Mucosa of descending colon (tissue), 3 donors: ENCODE data around the gene CCN6. TPM values are rescaled to one million over a fixed set of nuclear protein-coding genes. Genes with fewer than 3 reads are reported as not detected.
"Not testable (repeated sequence)": the region's sequence is repeated elsewhere in the genome, so short reads cannot be mapped to it uniquely, and the experiment has no call there.

Source experiments
- ATAC-seq: fragments of 200-7000 bp; cut with Tn5 transposase; one replicate; pipeline ENCODE4 v1.9.1; 2020; ENCODE audit warnings: mild to moderate bottlenecking, moderate library complexity
- DNase-seq, 3 donors: peaks; one replicate each; pipeline ENCODE4 v3.0.0-alpha.2; 2020
- H3K36me3 ChIP-seq: fragments of 200-600 bp; one replicate; pipeline ENCODE4 v1.8.0; 2021; ENCODE audit warnings: low read depth, mild to moderate bottlenecking
- H3K4me1 ChIP-seq: fragments of 200-600 bp; one replicate; pipeline ENCODE4 v1.8.0; 2021; ENCODE audit warnings: low read depth, mild to moderate bottlenecking
- H3K4me3 ChIP-seq: fragments of 200-600 bp; one replicate; pipeline ENCODE4 v1.8.0; 2021; ENCODE audit warnings: mild to moderate bottlenecking
- H3K9me3 ChIP-seq: fragments of 200-600 bp; one replicate; pipeline ENCODE4 v1.8.0; 2021; ENCODE audit warnings: mild to moderate bottlenecking
- intact Hi-C, 2 donors: fragments of 100-400 bp; cut with DNase I in 1 of 2; cut with micrococcal nuclease in 1 of 2; formaldehyde crosslinking; loops; one replicate each; pipeline versions ENCODE4 v1.11.0 to v1.11.1; 2022; cut with DNase I, micrococcal nuclease
- total RNA-seq, 3 donors: library from RNA; stranded (reverse); fragmentation: NEBNext Ultra II Directional in 2 of 3; extraction: Animal tissue kit (Norgen Biotek cat#: 25700) in 2 of 3; gene quantifications; one replicate each; pipeline versions ENCODE4 v1.2.1 to v1.2.4, GENCODE V29; 2021 to 2023
- TF ChIP-seq, protein P1 (sequence below): fragments of 200-600 bp; IDR thresholded peaks from one replicate; pipeline ENCODE4 v1.8.0; 2022; ENCODE audit warnings: antibody characterized with exemption, mild to moderate bottlenecking
- donor health status: DM: no; HTN: no; CAD: no; lungs with moderate emphysema.
- donor health status: DM: no; HTN: no; CAD: no.
- donor health status: DM: no; HTN: yes; CAD: no.

The CCN6 gene
- total RNA-seq, 3 donors from 2014 or later, result not detected

DNA sequence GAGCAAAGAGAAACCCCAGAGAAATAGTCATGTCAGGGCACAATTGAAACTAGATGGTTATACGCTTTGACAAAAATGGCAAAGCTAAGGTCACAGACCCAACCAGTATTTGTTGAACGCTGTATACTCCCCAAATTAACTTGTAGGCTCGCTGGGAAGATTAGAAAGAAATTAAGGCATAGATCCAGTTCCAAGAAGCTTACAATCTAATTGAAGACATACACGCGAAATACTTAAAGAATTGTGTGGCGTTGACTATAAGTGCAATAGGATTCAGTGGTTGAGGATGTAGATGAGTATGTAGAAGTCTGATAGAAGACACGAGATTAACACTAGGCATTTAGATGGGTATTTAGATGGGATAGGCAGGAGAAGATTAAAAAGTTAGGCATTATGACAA lies 34.0 kb downstream of the CCN6 start:
- TF ChIP-seq, protein P1, sequence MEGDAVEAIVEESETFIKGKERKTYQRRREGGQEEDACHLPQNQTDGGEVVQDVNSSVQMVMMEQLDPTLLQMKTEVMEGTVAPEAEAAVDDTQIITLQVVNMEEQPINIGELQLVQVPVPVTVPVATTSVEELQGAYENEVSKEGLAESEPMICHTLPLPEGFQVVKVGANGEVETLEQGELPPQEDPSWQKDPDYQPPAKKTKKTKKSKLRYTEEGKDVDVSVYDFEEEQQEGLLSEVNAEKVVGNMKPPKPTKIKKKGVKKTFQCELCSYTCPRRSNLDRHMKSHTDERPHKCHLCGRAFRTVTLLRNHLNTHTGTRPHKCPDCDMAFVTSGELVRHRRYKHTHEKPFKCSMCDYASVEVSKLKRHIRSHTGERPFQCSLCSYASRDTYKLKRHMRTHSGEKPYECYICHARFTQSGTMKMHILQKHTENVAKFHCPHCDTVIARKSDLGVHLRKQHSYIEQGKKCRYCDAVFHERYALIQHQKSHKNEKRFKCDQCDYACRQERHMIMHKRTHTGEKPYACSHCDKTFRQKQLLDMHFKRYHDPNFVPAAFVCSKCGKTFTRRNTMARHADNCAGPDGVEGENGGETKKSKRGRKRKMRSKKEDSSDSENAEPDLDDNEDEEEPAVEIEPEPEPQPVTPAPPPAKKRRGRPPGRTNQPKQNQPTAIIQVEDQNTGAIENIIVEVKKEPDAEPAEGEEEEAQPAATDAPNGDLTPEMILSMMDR, result no peak
- H3K4me1 ChIP-seq, result peaks cover 6% of the 10 kb centered on the region
- ATAC-seq (no peak), DNase-seq (no peak)
- H3K4me3 ChIP-seq, result no peak overlapping the region
- no peaks in the 10 kb centered on the region for H3K36me3 ChIP-seq
- no peaks in the 10 kb centered on the region for H3K9me3 ChIP-seq
- intact Hi-C loops, result no loop called here

DNA sequence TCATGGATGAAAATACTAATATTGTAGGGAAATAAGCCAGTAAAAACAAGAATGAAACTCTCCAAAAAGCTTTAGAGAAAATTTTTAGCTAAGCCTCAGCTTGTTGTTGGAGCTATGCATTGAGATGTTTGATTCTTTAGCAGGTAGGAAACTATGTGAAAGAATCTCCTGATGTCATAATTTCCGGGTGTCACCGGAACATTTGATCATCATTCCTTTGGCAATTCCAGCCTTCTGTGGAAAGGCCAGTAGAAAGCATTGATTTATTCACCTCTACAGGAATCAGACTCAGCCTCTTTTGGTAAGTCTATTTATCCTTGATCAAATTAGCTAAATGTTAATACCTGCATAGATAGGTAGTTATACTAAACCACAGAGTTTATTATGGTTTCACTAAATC lies 43.0 kb downstream of the CCN6 start:
- H3K36me3 ChIP-seq, result no peaks in the 10 kb centered on the region
- ATAC-seq, result no peak
- no peaks in the 10 kb centered on the region for H3K4me1 ChIP-seq
- H3K9me3 ChIP-seq, result no peaks in the 10 kb centered on the region
- no peak for DNase-seq
- intact Hi-C loops, result no loop called here
- H3K4me3 ChIP-seq, result no peak overlapping the region
- TF ChIP-seq, protein P1, result no peak

DNA sequence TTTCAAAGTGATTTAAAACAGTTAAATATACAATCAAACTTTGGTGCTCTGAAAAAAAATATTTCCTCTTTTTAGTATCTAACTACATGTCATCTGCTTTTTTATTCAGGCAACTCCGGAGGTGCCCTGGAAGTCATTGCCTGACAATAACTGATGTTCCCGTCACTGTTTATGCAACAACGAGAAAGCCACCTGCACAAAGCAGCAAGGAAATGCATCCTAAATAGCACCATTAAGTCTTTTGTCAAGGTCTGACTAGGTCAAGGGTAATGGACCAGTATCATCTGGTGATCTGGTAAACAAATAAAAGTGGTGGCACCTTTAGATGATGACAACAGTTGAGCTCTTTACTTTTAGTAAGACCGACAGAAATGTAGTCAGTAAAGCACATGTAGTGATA lies 46.7 kb downstream of the CCN6 start:
- Histone ChIP-seq H3K9me3 (no peaks in the 10 kb centered on the region), H3K4me3 (no peak overlapping the region), H3K4me1 (no peaks in the 10 kb centered on the region), H3K36me3 (no peaks in the 10 kb centered on the region)
- TF ChIP-seq, protein P1, result no peak
- ATAC-seq (no peak), DNase-seq (no peak)
- intact Hi-C loops, result no loop called here

DNA sequence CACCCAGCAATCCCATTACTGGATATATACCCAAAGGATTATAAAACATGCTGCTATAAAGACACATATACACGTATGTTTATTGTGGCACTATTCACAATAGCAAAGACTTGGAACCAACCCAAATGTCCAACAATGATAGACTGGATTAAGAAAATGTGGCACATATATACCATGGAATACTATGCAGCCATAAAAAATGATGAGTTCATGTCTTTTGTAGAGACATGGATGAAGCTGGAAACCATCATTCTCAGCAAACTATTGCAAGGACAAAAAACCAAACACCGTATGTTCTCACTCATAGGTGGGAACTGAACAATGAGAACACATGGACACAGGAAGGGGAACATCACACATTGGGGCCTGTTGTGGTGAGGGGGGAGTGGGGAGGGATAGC lies 52.1 kb downstream of the CCN6 start:
- ATAC-seq, H3K4me1 ChIP-seq, H3K9me3 ChIP-seq, H3K4me3 ChIP-seq, DNase-seq, H3K36me3 ChIP-seq, intact Hi-C loops: not testable (repeated sequence)

DNA sequence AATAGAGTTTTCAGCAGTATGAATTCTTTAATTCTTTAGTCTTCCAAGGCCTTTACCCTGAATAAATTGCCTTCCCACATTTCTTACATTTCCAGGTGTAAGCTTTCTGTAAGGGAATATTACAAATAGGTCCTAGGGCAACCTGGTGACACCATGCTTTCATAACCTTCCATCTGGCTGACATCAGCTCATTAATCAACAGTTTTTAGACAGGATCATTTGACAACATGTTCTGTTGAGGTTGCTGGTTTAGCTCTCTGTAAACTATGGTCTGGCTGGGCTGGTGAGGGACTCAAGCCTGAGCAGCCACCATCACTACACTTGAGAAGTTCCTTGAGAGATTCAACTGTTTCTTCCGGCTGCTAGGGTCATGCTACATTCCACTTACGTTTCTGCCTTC lies 52.7 kb downstream of the CCN6 start:
- no peak for ATAC-seq
- no peaks in the 10 kb centered on the region for H3K36me3 ChIP-seq

DNA sequence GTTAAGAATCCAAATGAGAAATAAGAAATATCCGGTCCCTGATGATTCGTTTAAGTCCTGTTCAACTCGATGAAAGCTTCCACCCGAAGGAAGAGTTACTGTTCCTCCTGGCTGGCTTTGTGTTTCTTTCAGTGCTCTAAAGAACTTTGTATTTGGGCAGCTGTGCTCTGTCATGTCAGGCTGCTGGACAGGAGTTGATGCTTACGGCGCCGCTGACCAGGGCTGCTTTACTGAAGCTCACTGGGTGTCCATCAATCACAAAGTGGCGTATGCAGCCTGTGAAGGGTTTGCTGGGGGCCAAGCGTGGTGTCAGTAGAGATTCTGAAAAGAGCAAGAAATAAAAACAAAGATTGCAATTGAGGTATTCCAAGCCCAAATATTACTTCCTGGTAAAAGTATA lies 55.4 kb downstream of the CCN6 start:
- Histone ChIP-seq H3K9me3 (no peaks in the 10 kb centered on the region), H3K4me1 (no peaks in the 10 kb centered on the region), H3K4me3 (no peak overlapping the region), H3K36me3 (no peaks in the 10 kb centered on the region)
- ATAC-seq (no peak), DNase-seq (no peak)
- TF ChIP-seq, protein P1, result no peak
- intact Hi-C loops, result no loop called here

More for the DNA sequence above, 52.7 kb downstream of the CCN6 start:
- Histone ChIP-seq H3K4me3 (no peak overlapping the region), H3K4me1 (no peaks in the 10 kb centered on the region), H3K9me3 (no peaks in the 10 kb centered on the region)
- TF ChIP-seq, protein P1, result no peak
- DNase-seq, result no peak
- intact Hi-C loops, result no loop called here
